Subcutaneous abdominal adipose tissue (tissue), 5 donors: ENCODE measurements around the gene ACTL7B.

Source experiments
- H3K27ac ChIP-seq: one replicate; pipeline ENCODE4 v1.7.0; 2013; ENCODE audit warnings: low read depth, mild to moderate bottlenecking, inconsistent platforms, low read length, moderate library complexity
- H3K27me3 ChIP-seq, 5 donors: one replicate each; pipeline ENCODE4 v1.7.0; 2013; ENCODE audit warnings: low read length in 5 of 5, inconsistent platforms in 1 of 5; ENCODE audit not compliant: control insufficient read depth in 5 of 5, insufficient read depth in 4 of 5
- H3K36me3 ChIP-seq, 5 donors: one replicate each; pipeline ENCODE4 v1.7.0; 2013; ENCODE audit warnings: low read length in 5 of 5; ENCODE audit not compliant: control insufficient read depth in 5 of 5, insufficient read depth in 5 of 5
- H3K4me1 ChIP-seq, 5 donors: one replicate each; pipeline ENCODE4 v1.7.0; 2013; ENCODE audit warnings: low read length in 5 of 5, mild to moderate bottlenecking in 3 of 5, moderate library complexity in 1 of 5; ENCODE audit not compliant: control insufficient read depth in 5 of 5, insufficient read depth in 5 of 5
- H3K4me3 ChIP-seq, 5 donors: one replicate each; pipeline ENCODE4 v1.7.0; 2013; ENCODE audit warnings: low read length in 5 of 5, low read depth in 1 of 5
- H3K9ac ChIP-seq, 5 donors: one replicate each; pipeline ENCODE4 v1.7.0; 2013; ENCODE audit warnings: low read length in 5 of 5, mild to moderate bottlenecking in 4 of 5, moderate library complexity in 3 of 5
- H3K9me3 ChIP-seq, 5 donors: one replicate each; pipeline ENCODE4 v1.7.0; 2013; ENCODE audit warnings: low read length in 5 of 5; ENCODE audit not compliant: control insufficient read depth in 5 of 5
- donor health status: healthy.
- donor health status: healthy.
- donor health status: healthy.
- donor health status: healthy.
- donor health status: healthy.

ACTL7B gene

DNA sequence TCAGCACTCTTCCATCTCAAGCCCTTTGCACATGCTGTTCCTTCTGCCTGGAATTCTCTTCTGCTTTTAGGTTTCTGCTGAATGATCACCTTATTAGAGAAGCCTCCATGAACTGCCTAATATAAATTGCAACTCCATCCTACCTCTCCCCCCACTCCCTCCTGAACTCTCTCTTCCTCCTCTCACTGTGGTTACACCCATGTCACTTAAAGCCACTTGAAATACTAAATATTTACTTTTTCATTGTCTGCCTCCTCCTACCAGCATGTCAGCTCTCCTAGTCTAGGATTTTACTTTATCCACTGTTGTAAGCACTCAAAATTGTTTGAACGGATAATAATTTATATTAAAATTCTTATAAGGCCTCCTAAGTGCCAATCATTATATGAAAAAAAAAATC, 43.8 kb downstream of the ACTL7B start:
- H3K36me3 ChIP-seq = no peaks in the 10 kb centered on the region
- no peak overlapping the region for H3K9ac ChIP-seq
- no peaks in the 10 kb centered on the region for H3K27me3 ChIP-seq
- no peak overlapping the region for H3K27ac ChIP-seq
- peaks cover 0 to 15% (median 6%) of the 10 kb centered on the region in 5 donors for H3K4me1 ChIP-seq
- no peaks in the 10 kb centered on the region for H3K9me3 ChIP-seq
- H3K4me3 ChIP-seq = no peak overlapping the region

DNA sequence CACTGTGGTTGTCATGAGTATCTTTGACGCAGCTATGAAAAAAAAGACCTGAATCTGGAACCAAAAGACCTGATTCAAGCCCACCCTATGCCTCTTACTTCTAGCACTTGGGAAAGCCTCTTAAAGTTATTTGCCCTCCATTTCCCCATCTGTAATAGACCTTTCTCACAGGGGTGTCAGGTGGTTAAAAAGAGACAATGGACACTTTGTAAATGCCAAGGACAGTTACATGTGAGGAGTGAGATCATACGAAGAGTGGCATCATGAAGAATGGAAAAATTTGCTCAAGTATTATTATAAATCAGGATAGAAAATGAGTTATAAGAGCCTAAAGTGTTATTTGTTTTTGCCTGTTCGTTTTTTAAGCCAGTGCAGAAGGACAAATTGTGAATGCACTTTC, 46.5 kb downstream of the ACTL7B start:
- no peak overlapping the region for H3K27ac ChIP-seq
- H3K9ac ChIP-seq = no peak overlapping the region
- H3K4me3 ChIP-seq = no peak overlapping the region
- peaks cover 0 to 9% (median 3%) of the 10 kb centered on the region in 5 donors for H3K4me1 ChIP-seq
- H3K27me3 ChIP-seq = no peaks in the 10 kb centered on the region
- H3K9me3 ChIP-seq = no peaks in the 10 kb centered on the region
- H3K36me3 ChIP-seq = no peaks in the 10 kb centered on the region
